GM11168 (cell line): ENCODE measurements around the gene MBD3L4.
"Not testable (repeated sequence)": the region's sequence is repeated elsewhere in the genome, so short reads cannot be mapped to it uniquely, and the experiment has no call there.

Experiments used
- in situ Hi-C: fragments of 300-500 bp; cut with MboI; formaldehyde crosslinking; loops from one replicate; pipeline ENCODE4 v1.12.0; 2022; ENCODE audit warnings: low sequenced_read_pairs; ENCODE audit not compliant: unreplicated experiment

Gene MBD3L4

DNA sequence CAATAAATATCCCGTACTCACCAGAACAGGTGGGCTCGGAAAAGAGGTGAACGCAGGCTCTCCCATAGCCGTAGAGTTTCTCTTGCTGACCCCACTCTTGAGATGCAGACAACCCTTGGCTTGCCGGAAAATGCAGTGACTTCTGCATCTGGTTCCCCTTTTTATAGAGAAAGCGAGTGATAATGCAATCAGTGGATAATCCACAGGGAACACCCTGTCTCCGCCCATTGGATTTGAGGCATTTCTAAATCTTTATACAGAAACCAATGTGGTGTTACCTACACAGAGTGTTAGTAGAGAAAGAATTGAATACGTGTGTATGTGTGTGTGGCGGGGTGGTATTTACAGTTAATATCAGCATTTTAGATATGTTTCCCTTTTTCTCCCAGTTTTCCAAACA lies at the start of gene MBD3L4:
TSS of gene MBD3L4 (minus strand) at position 101 of the 400 bp plus-strand sequence. CDS start at position 66, 35 bp downstream.
- in situ Hi-C loops, result not testable (repeated sequence)

DNA sequence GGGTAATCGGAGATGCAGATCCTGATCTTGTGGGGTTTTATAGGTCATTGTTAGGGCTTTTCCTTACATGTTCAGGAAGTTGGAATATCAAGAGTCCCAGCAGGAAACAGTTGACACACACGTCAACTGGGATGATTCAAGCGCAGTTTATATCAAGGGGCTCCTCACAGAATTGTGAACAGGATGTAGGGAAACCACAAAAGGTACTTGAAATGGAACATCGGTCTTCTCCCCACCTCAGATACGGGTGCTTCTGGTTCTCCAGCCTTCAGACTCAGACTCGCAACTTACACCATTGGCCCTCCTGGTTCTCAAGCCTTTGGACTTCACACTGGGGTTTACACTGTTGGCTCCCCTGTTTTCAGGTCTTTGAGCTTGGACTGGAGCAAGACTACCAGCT lies 49.0 kb upstream of the MBD3L4 start:
- in situ Hi-C loops, result loop anchor here (25.0 kb wide), 1 partner anchor 723 kb away; no protein-coding TSS in a partner anchor

DNA sequence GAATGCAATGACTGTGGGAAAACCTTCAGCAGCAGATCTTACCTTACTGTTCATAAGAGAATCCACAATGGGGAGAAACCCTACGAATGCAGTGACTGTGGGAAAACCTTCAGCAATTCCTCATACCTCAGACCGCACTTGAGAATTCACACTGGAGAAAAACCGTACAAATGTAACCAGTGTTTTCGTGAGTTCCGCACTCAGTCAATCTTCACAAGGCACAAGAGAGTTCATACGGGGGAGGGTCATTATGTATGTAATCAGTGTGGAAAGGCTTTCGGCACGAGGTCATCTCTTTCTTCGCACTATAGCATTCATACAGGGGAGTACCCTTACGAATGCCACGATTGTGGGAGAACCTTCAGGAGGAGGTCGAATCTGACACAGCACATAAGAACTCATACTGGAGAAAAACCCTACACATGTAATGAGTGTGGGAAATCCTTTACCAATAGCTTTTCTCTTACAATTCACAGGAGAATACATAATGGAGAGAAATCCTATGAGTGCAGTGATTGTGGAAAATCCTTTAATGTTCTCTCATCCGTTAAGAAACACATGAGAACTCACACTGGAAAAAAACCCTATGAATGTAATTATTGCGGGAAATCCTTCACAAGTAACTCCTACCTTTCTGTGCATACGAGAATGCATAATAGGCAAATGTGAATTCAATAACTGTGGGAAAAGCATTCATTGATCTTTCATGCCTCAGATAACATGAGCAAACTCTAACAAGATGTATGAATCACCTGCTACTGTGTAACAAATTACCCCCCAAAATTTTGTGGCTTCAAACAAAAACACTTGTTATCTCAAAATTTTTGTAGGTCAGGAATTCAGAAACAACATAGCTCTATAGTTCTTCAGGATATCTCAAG lies 43.3 kb upstream of the MBD3L4 start:
- in situ Hi-C loops, result loop anchor here (25.0 kb wide), 1 partner anchor 729 kb away; no protein-coding TSS in a partner anchor

DNA sequence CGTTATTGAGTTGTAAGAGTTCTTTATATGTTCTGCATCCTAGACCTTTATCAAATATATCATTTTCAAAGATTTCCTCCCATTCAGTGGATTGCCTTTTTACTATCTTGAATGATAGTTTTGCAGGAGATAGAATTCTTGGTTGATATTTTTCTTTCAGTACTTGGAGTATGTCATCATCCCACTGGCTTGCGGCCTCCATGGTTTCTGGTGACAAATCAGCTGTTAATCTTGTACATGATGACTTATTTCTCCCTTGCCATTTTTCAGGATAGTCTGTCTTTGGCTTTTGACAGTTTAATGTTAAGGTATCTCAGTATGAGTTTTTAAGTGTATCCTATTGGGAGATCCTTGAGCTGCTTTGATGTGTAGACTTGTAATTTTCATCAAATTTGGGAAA lies 38.0 kb upstream of the MBD3L4 start:
- in situ Hi-C loops, result loop anchor here (25.0 kb wide), 1 partner anchor 734 kb away; no protein-coding TSS in a partner anchor

DNA sequence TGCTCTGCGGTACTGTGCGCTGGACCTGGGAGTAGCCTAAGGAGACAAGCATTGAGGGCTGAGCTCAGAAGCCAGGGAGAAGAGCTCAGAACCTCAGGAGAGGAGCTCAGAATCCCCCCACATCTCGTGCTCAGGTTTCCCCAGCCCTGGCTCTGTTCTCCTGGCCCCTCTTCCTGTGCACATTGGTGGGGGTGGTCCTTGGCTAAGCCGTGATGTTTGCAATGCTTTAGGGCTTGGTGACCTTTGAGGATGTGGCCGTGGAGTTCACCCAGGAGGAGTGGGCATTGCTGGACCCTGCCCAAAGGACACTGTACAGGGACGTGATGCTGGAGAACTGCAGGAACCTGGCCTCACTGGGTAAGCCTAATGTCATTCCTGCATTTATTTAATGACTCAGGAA lies 36.2 kb upstream of the MBD3L4 start:
- in situ Hi-C loops, result loop anchor here (25.0 kb wide), 1 partner anchor 736 kb away; no protein-coding TSS in a partner anchor

DNA sequence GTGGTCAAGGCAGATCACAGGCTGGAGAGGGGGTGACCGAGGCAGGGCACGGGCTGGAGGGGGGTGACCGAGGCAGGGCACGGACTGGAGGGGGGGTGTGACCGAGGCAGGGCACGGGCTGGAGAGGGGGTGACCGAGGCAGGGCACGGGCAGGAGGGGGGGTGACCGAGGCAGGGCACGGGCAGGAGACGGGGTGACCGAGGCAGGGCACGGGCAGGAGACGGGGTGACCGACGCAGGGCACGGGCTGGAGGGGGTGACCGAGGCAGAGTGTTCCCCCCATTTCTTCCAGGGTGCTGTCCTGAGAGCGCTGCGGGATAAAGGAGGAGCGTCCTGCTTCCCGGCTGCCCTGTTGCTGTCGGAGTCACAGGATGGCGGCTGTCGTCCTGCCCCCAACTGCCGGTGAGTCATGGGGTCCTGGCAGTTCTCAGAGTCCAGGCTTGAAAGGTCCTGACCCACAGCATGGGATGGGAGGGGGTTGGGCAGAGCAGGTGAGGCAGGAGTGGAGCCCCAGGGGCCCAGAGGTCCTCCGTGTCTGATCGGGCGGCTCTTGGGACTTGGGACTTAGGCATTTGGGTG lies 34.8 kb upstream of the MBD3L4 start:
- in situ Hi-C loops, result loop anchor here (25.0 kb wide), 1 partner anchor 738 kb away; no protein-coding TSS in a partner anchor

DNA sequence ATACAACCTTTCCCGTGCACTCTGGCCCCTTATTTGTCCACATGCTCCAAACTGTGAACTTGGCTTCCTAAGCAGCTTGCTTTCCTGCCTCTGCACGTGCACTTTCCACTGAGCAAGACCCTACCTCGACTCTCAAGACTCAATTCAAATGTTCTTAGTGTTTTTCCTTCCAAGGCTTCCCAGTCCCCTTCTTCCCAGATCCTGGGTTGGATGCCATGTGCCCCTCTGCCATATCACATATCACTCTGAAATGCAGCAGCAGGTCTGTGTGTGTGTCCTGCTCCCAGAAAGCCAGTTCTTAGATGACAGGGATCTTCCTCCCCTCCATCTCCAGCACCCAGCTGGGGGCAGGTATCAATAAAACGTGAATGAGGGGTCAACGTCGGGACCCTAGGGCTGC lies 32.6 kb upstream of the MBD3L4 start:
- in situ Hi-C loops, result no loop called here

DNA sequence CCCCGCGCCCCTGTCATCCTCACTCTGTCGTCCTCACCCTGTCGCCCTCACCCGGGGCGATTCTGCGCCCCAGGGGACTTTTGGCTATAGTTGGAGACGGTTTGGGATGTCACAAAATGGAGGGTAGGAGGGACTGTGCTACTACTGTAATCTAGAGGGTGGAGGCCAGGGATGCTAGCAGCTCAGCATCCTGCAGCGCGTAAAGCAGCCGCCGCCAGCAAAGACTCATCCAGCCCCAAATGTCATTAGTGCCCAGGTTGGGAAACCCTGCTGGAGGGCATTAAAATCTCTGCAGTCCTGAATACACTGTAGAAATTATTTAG lies 29.9 kb upstream of the MBD3L4 start:
- in situ Hi-C loops, result no loop called here

DNA sequence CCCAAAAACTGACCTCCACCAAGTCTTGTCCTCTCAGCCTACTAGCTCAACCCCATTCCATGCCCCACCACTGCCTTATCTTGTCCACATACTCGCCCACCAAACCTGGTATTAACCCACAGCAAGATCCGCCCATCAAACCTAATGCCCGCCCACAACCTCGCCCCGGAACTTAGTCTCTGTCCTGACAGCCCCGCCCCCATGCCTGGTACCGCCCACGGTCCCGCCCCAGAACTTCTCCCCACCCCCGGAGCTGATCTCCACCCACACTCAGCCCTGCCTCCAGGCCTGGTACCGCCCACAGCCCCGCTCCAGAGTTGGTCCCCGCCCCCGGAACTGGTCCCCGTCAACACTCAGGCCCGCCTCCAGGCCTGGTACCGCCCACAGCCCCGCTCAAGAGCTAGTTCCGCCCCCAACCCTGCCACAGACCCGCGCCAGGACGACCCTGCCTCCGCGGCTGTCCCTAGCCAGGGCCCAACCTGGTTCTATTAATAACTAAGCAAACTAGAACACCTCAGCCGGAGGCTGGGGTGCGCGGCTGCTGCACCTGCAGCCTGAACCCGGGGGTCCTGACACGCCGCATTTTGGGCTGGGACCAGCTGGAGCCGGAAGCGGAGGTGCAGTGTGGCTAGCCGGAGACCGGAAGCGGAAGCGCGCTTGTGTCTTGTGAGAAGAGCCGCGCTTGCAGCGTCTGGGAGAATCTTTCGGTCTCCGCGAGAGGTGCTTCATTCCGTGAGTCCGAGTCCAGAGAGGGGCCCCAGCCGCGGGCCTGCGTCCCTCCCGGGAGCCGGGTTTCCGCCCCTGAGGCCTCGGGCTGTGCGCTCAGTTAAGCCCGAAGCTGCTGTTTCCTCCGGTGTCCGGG lies 29.3 kb upstream of the MBD3L4 start, which contains the start of gene ZNF557:
TSS of gene ZNF557 (plus strand) at position 662 of the 862 bp plus-strand sequence. CDS start 5,372 bp downstream, outside the sequence.
- in situ Hi-C loops, result no loop called here

DNA sequence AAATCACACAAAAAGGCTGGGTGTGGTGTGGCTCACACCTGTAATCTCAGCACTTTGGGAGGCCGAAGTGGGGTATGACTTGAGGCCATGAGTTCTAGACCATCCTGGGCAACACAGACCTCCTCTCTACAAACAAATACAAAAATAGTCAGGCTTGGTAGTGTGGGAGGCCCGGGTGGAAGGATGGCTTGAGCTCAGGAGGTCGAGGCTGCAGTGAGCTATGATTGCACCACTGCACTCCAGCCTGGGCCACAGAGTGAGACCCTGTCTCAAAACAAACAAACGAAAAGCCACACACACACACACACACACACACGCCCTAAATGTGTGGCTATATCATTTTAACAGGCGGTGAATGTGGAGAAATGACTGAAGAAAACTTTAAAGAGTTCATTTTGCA lies 28.6 kb upstream of the MBD3L4 start:
- in situ Hi-C loops, result no loop called here

DNA sequence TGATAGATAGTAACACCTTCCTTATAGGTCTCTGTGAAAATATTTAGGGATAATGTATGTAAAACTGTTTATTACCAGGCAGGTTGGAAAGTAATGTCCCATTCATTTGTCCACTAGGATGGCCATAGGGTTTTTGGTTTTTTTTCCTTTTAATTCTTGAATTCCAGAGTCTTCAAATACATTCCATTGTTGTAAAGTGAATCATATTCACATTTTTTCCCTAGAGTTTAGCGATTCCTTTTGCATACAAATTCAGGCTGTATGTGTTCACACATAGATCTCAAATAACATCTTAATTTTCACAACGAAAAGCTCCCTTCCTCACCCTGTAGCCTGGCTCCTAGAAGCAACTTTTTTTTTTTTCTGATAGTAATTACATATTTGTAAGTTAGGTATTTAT lies 27.7 kb upstream of the MBD3L4 start:
- in situ Hi-C loops, result no loop called here

DNA sequence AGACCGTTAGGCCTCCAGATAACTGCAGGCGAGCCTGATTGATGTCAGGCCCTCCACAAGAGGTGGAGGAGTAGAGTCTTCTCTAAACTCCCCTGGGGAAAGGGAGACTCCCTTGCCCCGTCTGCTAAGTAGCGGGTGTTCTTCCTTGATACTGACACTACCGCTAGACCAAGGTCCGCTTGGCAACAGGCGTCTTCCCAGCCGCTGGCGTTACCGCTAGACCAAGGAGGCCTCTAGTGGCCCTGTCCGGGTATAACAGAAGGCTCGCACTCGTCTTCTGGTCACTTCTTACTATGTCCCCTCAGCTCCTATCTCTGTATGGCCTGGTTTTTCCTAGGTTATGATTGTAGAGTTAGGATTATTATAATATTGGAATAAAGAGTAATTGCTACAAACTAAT lies 27.1 kb upstream of the MBD3L4 start:
- in situ Hi-C loops, result not testable (repeated sequence)

DNA sequence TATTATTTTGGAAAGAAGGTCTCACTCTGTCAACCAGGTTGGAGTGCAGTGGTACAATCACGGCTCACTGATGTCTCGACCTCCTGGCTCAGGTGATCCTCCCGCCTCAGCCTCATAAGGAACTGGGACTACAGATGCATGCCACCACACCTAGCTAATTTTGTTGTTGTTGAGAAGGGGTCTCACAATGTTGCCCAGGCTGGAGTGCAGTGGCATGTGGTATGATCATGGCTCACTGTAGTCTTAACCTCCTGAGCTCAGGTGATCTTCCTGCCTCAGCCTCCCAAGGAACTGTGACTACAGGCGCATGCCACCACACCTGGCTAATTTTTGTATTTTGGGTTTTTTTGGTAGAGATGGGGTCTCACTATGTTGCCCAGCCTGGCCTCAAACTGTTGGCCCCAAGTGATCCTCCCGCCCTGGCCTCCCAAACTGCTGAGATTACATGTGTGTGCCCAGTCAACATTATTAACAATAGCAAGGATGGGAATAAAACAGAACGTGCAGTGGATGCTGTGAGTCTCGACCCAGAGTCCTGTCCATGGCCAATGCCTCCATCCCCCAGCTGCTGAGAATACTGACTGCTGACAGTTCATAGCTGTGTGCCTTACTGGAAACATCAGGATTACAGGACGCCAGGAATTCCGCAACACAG lies 23.9 kb upstream of the MBD3L4 start:
- in situ Hi-C loops, result no loop called here

DNA sequence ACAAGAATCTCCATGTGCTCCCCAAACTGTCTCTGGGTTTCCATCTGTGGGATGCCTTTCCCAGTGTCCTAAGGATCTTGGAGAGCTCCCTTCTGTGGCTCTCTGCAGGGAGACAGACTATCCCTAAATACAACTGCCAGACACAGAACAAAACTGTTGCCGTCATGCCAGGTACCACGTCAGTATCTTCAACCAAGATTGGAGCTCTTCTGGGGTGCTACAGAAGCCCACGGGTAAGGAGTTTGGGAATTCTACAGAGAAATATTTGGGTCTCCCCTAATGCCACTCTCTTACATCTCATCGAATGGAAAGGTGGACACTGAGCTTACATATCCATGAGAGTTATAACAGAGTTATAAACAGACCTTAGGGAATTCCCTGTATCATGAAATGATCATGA lies 23.4 kb upstream of the MBD3L4 start:
- in situ Hi-C loops, result no loop called here

DNA sequence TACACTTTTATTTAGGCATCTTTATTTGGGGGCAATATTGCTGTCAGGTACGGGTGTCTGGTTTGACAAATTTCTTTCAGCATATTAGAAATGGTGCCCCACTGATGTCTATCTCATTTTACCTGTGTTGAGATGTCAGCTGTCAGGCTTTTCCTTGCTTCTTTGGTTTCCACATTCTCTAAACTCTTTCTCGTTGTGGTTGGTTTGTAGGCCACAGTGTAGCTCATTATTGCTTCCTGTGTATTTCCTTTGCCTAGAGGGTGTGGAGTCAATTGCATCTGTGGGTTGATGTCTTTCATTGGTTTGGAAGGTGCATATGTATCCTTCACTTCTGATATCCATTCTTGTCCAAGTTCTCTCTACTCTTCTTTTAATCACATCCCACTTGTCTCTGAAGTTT lies 20.0 kb upstream of the MBD3L4 start:
- in situ Hi-C loops, result not testable (repeated sequence)

DNA sequence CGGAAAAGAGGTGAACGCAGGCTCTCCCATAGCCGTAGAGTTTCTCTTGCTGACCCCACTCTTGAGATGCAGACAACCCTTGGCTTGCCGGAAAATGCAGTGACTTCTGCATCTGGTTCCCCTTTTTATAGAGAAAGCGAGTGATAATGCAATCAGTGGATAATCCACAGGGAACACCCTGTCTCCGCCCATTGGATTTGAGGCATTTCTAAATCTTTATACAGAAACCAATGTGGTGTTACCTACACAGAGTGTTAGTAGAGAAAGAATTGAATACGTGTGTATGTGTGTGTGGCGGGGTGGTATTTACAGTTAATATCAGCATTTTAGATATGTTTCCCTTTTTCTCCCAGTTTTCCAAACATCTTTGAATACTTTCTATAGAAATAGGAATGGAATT lies 18.6 kb upstream of the MBD3L4 start, which contains the start of gene MBD3L3:
TSS of gene MBD3L3 (minus strand) at position 101 of the 400 bp plus-strand sequence. CDS start at position 30, 71 bp downstream.
- in situ Hi-C loops, result not testable (repeated sequence)

DNA sequence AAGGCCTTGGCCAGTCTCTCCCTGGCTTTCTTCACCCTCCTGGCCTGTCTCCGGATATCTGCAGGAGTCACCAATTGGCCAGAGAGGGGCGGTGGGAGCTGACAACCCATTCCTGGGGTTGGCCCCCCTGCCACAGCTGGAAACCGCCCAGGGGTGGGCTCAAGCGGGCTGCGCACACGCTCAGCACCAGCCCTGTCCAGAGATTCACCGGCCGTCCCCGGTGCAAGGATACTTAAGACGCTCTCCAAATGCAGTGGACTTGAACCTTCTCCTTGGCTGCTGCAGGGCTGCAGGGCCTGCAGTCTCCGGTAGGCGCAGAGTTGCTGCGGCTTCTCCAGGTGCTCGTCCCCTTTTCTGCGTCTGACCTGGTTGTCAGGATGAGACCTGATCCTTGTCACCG lies 16.4 kb upstream of the MBD3L4 start:
- in situ Hi-C loops, result not testable (repeated sequence)

DNA sequence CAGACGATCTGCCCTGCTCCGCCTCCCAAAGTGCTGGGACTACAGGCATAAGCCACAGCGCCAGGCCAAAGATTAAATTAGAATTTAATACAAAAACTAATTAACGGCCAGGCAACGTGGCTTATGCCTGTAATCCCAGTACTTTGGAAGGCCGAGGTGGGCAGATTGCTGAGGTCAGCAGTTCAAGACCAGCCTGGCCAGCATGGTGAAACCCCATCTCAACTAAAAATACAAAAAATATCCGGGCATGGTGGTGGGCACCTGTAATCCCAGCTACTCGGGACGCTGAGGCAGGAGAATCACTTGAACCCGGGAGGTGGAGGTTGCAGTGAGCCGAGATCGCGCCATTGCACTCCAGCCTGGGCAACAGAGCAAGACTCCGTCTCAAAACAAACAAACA lies 15.7 kb upstream of the MBD3L4 start:
- in situ Hi-C loops, result not testable (repeated sequence)

DNA sequence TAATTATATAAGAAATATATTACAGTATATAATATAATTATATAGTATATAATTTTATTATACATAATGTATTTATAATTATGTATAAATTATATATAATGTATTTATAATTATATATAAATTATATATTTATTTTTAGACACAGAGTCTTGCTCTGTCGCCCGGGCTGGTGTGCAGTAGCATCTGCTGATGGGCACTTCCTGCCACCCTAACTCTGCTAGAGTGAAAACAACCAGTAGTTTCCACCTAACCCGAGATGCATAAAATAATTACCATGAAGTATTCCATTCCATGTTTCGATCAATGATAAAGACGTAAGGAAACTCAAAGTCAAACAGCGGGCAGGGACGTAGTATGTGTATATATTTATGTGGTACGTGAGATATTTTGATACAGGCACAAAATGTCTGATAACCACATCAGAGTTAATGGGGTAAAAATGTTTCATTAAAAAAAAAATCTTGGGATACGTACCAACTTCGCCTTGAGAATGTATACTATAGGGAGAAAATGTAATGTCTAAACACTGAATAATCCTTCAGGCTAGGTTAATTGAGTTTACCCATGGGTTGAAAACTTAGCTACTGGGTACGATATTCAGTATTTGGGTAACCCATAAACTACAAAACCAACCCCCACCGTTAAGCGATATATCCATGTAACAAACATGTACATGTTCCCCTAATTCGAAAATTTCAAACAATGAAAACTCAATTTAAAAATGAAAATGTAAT lies 14.8 kb upstream of the MBD3L4 start:
- in situ Hi-C loops, result not testable (repeated sequence)
